ENCODE data around the gene HSPB6.

The HSPB6 gene

DNA sequence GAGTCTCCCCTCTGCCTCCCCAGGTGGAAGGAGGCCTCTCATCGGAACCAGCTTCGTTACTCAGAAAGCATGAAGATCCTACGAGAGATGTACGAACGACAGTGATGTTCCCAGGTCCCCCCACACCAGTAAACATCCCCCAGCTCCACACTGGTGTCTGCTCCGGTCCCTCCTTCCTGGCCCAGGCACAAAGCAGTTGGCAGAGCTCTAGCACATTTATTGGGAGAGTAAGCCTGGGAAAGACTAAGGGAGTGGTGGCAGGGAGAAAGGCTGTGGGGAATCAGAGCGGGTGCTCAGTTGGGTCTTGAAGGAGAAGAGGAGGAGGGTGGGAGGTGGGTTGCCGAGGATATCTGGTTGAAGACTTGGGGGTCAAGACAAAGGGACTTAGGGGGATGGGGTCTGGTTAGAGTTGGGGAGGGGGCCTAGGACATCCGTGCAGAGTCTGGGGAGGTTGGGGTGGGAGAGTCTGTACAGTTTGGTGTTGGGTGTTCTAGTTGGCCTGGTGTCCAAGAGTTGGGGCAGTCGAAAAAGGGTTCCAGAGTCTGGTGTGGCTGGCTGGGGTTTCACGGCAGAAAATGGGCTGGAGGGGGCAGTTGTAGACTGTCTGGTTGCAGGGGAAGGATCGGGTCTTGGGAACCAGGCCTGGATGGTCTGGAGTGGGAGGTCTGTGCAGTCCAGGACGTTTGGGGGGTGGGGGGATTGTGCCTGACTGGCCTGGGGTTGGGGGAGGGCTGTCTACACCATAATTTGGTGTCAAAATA is 2.3 kb downstream of the HSPB6 start:
- Histone ChIP-seq H3K9ac (ENCODE audit: low read length) (peak overlapping the region; percentile 17), H3K36me3 (ENCODE audit: control insufficient read depth, insufficient read depth, low read length) (peaks cover 18% of the 10 kb centered on the region), H3K4me3 (ENCODE audit: low read length) (peak overlapping the region; percentile 60), H3K27ac (ENCODE audit: low read depth, low read length) (peak overlapping the region; percentile 99), H3K4me1 (ENCODE audit: control insufficient read depth, insufficient read depth, low read length) (peaks cover 15% of the 10 kb centered on the region), H3K27me3 (ENCODE audit: control insufficient read depth, insufficient read depth, low read length) (no peaks in the 10 kb centered on the region)

DNA sequence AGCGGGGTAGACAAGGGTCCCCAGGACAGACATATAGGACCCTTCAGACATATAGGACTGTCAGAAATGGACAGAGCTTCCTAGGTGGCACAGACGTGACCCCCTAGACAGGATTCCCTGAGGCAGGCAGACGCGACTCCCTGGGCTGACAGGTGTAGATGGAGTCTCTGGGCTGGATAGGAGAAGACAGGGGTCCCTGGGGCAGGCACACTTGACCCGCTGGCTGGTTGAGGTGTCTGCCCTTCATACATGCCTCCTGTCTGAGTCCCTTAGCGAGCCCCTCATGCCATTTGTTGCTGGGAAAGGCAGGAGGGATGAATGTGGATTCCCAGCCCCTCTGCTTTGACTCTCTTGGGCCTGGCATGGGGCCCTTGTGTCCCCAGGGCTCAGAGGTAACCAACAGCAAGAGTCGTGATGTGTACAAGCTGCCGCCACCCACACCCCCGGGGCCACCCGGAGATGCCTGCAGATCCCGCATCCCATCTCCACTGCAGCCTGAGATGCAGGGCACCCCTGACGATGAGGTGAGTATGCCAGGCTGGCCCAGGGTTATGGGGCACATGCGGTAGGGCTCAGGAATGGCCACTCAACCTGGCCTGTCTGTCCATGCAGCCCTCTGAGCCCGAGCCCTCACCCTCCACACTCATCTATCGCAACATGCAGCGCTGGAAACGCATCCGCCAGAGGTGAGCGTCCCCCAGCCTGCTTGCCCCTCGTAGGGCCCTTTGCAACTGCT is 3.0 kb downstream of the HSPB6 start:
- Histone ChIP-seq H3K4me1 (ENCODE audit: control insufficient read depth, insufficient read depth, low read length) (peaks cover 19% of the 10 kb centered on the region), H3K36me3 (ENCODE audit: control insufficient read depth, insufficient read depth, low read length) (peaks cover 18% of the 10 kb centered on the region), H3K4me3 (ENCODE audit: low read length) (no peak overlapping the region), H3K9ac (ENCODE audit: low read length) (peak overlapping the region; percentile 17), H3K27me3 (ENCODE audit: control insufficient read depth, insufficient read depth, low read length) (no peaks in the 10 kb centered on the region), H3K27ac (ENCODE audit: low read depth, low read length) (peak overlapping the region; percentile 99)

DNA sequence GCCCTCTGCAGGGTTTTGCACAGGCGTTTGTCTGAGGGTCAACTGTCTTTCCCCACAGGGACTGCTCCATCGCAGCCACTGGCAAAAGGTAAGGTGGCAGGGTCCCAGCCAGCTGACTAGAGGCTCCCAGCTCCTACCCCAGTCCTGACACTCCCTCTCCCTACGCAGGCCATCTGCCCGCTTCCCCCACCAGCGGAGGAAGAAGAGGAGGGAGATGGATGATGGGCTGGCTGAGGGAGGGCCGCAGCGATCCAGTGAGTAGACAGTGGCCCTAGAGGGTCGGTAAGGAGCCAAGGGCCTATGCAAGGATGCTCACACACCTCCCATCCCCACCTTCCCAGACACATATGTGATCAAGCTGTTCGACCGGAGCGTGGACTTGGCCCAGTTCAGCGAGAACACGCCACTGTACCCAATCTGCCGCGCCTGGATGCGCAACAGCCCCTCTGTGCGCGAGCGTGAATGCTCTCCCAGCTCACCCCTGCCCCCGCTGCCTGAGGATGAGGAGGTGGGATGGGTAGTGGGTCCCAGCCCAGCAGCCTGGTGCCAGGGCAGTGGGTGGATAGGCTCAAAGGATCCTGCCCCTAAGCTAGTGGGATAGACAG is 4.0 kb downstream of the HSPB6 start:
- Histone ChIP-seq H3K4me1 (ENCODE audit: control insufficient read depth, insufficient read depth, low read length) (peaks cover 19% of the 10 kb centered on the region), H3K36me3 (ENCODE audit: control insufficient read depth, insufficient read depth, low read length) (peaks cover 18% of the 10 kb centered on the region), H3K27me3 (ENCODE audit: control insufficient read depth, insufficient read depth, low read length) (no peaks in the 10 kb centered on the region), H3K27ac (ENCODE audit: low read depth, low read length) (no peak overlapping the region), H3K4me3 (ENCODE audit: low read length) (no peak overlapping the region), H3K9ac (ENCODE audit: low read length) (no peak overlapping the region)

DNA sequence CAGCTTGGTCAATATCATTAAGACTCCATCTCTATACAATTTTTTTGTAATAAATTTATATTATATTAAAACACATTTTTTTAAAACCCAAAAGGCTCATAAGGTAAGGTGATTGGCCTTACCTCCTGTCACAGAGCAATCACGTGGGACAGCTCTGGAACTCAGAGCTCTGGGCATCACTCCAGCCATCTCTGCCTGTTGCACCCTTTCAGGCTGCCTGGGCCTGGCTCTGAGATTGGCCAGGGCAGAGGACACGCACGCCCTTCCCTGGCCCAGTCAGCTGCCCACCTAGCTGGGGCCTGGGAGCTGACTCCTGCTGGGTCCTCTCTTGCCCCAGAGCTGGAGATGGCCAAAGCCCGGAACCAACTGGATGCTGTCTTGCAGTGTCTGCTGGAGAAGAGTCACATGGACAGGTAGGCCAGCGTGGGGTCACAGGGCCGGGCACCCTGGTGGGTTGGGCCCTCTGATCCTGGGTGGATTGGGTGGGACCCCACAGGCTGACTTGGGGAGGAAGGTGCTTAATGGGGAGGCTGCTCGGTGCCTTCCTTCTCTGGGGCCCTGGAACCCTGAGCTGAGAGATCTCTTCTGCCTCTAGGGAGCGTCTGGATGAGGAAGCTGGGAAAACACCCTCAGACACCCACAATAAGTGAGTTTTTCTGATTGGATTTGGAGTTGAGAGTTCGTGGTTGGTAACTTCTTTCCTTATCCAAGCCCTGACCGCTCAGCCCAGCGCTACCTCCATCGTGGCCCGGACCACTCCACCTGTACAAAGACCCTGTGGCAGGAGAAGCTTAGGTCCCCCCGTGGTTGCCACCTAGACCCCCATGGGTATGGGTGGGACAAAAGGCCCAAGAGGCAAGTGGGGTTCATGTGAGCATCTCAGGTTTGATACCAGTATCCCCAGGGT is 4.7 kb downstream of the HSPB6 start:
- Histone ChIP-seq H3K9ac (ENCODE audit: low read length) (no peak overlapping the region), H3K4me1 (ENCODE audit: control insufficient read depth, insufficient read depth, low read length) (peaks cover 18% of the 10 kb centered on the region), H3K27ac (ENCODE audit: low read depth, low read length) (no peak overlapping the region), H3K4me3 (ENCODE audit: low read length) (no peak overlapping the region), H3K27me3 (ENCODE audit: control insufficient read depth, insufficient read depth, low read length) (no peaks in the 10 kb centered on the region), H3K36me3 (ENCODE audit: control insufficient read depth, insufficient read depth, low read length) (peaks cover 18% of the 10 kb centered on the region)

DNA sequence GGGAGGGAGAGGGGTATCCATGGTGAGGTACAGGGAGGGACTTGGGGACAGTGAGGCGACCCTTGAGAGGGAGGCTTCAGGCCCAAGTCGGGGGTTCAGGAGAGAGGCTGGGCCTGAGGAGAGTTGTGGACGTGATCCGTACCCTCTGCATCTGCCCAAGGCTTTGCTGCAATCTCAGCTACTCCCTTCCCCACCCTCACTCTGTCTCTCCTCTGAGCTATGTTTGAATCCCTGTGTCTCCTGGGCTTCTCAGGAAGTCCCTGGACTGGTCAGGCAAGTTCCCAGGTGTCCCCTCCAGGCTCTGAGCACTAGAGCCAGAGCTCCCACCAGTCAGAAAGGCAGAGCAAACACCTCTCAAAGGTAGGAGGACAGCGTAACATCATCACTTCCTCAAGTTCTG is 6.7 kb downstream of the HSPB6 start:
- H3K4me1 ChIP-seq (ENCODE audit: control insufficient read depth, insufficient read depth, low read length) = peaks cover 19% of the 10 kb centered on the region
- no peak overlapping the region for H3K4me3 ChIP-seq (ENCODE audit: low read length)
- H3K27me3 ChIP-seq (ENCODE audit: control insufficient read depth, insufficient read depth, low read length) = no peaks in the 10 kb centered on the region
- H3K36me3 ChIP-seq (ENCODE audit: control insufficient read depth, insufficient read depth, low read length) = peaks cover 18% of the 10 kb centered on the region
- no peak overlapping the region for H3K9ac ChIP-seq (ENCODE audit: low read length)
- no peak overlapping the region for H3K27ac ChIP-seq (ENCODE audit: low read depth, low read length)

DNA sequence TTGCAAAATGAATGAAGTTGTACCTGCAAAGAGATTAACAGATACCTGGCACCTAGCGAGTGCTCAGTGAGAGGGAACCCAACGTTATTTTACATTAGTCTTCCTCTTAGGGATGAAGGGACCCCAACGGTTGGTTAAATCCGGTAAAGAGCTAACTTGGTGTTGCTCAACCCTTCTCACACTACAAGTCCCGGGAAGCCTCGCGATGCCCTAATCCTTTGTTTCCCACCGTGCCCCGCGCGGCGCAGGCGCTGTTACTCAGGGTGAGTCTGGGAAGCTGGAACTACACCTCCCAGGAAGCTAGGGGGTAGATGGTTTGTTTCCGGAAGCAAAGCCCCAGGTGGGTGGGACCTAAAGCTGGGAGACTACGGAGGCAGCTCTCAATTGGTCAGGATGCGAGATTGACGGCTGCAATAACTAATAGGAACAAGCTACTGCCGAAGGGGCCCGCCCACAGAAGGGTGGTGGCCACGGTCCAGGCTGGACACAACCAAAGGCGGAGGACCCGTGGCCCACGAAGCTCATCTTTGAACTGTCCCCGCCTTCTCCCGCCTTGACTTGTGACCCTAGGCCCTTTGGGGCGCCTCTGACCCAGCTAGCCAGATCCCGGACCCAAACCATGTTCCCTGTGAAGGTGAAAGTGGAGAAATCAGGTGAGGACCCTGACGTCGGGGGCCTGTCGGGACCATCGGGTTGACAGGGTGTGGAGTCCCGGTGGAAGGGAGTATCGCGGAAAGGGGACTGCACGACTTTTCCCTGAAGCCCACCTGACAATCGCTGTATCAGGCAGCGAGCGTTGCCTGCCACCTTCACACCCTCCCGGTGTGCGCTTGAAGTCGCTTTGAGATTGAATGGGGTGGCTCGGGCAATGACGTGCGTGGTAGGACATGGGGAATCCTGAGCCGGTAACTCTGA is 8.5 kb downstream of the HSPB6 start, which contains the start of gene LIN37:
TSS of gene LIN37 (plus strand) at position 471 of the 915 bp plus-strand sequence. CDS start at position 620, 149 bp downstream.
- H3K27me3 ChIP-seq (ENCODE audit: control insufficient read depth, insufficient read depth, low read length) = no peaks in the 10 kb centered on the region
- peaks cover 15% of the 10 kb centered on the region for H3K4me1 ChIP-seq (ENCODE audit: control insufficient read depth, insufficient read depth, low read length)
- H3K27ac ChIP-seq (ENCODE audit: low read depth, low read length) = peak within 1 kb of the TSS; percentile 83
- peak within 1 kb of the TSS; percentile 92 for H3K4me3 ChIP-seq (ENCODE audit: low read length)
- H3K36me3 ChIP-seq (ENCODE audit: control insufficient read depth, insufficient read depth, low read length) = peaks cover 11% of the 10 kb centered on the region
- peak within 1 kb of the TSS; percentile 63 for H3K9ac ChIP-seq (ENCODE audit: low read length)

DNA sequence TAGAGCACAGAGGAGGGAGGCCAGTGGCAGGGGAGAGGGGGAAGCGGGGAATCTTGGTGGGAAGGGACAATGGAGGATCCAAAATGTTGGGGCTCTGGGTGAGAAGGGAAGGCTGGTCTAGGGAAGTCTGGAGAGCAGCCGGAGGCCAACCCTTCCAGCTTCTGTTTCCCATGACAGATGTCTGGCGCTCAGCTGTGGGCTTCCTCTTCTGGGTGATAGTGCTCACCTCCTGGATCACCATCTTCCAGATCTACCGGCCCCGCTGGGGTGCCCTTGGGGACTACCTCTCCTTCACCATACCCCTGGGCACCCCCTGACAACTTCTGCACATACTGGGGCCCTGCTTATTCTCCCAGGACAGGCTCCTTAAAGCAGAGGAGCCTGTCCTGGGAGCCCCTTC is 10.3 kb downstream of the HSPB6 start:
- Histone ChIP-seq H3K27ac (ENCODE audit: low read depth, low read length) (no peak overlapping the region), H3K4me1 (ENCODE audit: control insufficient read depth, insufficient read depth, low read length) (peaks cover 15% of the 10 kb centered on the region), H3K4me3 (ENCODE audit: low read length) (peak overlapping the region; percentile 81), H3K9ac (ENCODE audit: low read length) (no peak overlapping the region), H3K27me3 (ENCODE audit: control insufficient read depth, insufficient read depth, low read length) (no peaks in the 10 kb centered on the region), H3K36me3 (ENCODE audit: control insufficient read depth, insufficient read depth, low read length) (no peaks in the 10 kb centered on the region)

DNA sequence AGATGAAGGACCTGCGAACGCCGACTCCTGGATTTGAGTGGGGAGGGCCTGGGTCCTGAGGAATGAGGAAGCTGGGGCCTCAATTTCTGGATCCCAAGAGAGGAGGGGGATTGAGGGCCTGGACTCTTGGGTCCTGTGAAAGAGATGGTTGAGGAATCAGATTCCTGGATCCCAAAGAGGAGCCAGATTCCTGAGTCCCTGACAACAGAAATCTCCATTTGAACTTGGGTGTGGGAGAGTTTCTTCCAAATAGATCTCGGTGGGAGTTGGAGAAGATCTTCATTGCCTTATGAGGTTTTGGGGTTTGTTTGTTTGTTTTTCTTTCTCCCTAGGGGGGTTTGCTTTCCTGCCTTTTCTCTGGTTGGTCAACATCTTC is 10.8 kb downstream of the HSPB6 start:
- Histone ChIP-seq H3K27ac (ENCODE audit: low read depth, low read length) (peak overlapping the region; percentile 70), H3K9ac (ENCODE audit: low read length) (peak overlapping the region; percentile 40), H3K36me3 (ENCODE audit: control insufficient read depth, insufficient read depth, low read length) (no peaks in the 10 kb centered on the region), H3K4me3 (ENCODE audit: low read length) (peak overlapping the region; percentile 81), H3K27me3 (ENCODE audit: control insufficient read depth, insufficient read depth, low read length) (no peaks in the 10 kb centered on the region), H3K4me1 (ENCODE audit: control insufficient read depth, insufficient read depth, low read length) (peaks cover 16% of the 10 kb centered on the region)

DNA sequence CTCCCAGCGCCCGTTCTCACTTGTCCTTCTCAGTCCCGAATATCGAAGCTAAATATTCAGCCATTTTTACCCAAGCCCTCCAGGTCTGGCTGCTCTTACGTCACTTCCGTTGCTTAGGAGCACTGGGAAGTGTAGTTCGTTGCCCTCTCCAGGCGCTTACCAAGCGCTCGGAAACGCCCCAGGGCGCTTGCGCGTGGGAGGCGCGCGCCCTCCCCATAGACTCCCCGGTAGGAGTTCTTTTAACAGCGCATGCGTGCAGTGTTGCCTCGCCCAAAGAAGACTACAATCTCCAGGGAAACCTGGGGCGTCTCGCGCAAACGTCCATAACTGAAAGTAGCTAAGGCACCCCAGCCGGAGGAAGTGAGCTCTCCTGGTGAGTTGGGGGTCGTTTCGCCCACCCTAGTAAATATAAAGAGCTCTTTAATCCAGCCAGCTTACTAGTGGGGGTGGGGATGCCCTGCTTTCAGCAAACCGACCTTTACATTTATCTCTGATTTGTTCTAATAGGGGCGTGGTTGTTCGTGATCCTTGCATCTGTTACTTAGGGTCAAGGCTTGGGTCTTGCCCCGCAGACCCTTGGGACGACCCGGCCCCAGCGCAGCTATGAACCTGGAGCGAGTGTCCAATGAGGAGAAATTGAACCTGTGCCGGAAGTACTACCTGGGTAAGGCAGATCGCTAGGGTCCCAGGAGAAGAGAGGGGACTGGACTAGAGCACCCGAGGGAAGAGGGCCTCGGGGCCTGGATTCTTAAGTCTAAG is 11.3 kb downstream of the HSPB6 start, which contains the start of the genes PSENEN and U2AF1L4:
TSS of gene PSENEN (plus strand) at position 324 of the 759 bp plus-strand sequence. CDS start at position 604, 280 bp downstream.
TSS of gene U2AF1L4 (minus strand) at position 91 of the 759 bp plus-strand sequence. CDS start at position 64, 27 bp downstream.
- Histone ChIP-seq H3K4me1 (ENCODE audit: control insufficient read depth, insufficient read depth, low read length) (peaks cover 17% of the 10 kb centered on the region), H3K4me3 (ENCODE audit: low read length) (peak within 1 kb of the TSS; percentile 86), H3K27me3 (ENCODE audit: control insufficient read depth, insufficient read depth, low read length) (no peaks in the 10 kb centered on the region), H3K27ac (ENCODE audit: low read depth, low read length) (peak within 1 kb of the TSS; percentile 100), H3K9ac (ENCODE audit: low read length) (peak within 1 kb of the TSS; percentile 75), H3K36me3 (ENCODE audit: control insufficient read depth, insufficient read depth, low read length) (no peaks in the 10 kb centered on the region)

DNA sequence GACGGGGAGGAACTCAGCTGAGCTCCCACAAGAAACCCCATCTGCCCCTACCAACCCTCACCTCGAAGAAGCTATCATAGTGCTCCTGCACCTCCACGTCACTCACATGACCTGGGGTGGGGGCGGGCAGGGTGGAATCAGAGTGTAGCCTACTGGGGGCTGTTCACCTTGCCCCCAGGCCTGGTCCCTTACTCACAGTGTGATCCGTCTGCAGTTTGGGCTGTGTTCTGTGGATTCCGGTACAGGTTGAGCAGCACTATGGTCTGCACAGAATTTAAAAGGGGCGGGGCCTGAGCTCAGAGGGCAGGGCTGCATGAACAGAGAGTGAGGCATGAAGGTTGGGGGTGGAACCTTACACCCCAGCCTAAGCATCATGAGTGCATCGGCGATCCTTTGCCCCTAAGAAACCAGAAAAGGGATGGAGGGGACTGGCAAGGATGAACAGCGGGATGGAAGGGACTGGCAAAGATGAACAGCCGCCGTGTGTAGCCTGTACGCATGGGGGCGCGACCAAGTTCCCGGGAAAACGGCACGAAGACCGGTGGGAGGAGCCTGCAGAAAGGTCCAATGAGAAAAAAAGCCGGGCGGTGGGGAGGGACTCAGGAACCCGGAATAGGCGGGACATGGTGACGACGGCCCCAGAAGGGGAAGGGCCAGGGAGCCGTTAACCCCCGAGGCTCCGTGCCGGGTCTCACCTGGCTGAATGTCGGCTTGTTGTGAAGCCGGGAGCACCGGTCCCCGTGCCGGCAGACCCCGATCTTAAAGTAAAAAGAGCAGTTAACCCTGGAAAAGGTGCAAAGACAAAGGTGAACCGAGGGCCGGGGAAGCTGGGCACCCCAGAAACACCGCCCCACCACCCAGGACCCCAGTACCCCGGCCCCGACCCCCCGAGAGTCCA is 12.2 kb downstream of the HSPB6 start:
- peak overlapping the region; percentile 86 for H3K4me3 ChIP-seq (ENCODE audit: low read length)
- H3K4me1 ChIP-seq (ENCODE audit: control insufficient read depth, insufficient read depth, low read length) = peaks cover 15% of the 10 kb centered on the region
- H3K36me3 ChIP-seq (ENCODE audit: control insufficient read depth, insufficient read depth, low read length) = no peaks in the 10 kb centered on the region
- H3K27me3 ChIP-seq (ENCODE audit: control insufficient read depth, insufficient read depth, low read length) = no peaks in the 10 kb centered on the region
- H3K9ac ChIP-seq (ENCODE audit: low read length) = peak overlapping the region; percentile 75
- H3K27ac ChIP-seq (ENCODE audit: low read depth, low read length) = peak overlapping the region; percentile 100

Data from rectal smooth muscle tissue (tissue), 1 donor.